MM.1S (cell line): ENCODE results near the gene DPH2.

Experiments used
- DNase-seq: peaks from one replicate; pipeline ENCODE4 v3.0.0-alpha.2; 2015
- H2AFZ ChIP-seq: fragments of 300-600 bp; sonication (generic); 2 replicates; pipeline ENCODE4 v1.6.0; 2016; ENCODE audit warnings: antibody characterized with exemption, low read length
- H3F3A ChIP-seq: fragments of 300-600 bp; sonication (generic); 2 replicates; pipeline ENCODE4 v1.6.1; 2016; ENCODE audit warnings: mild to moderate bottlenecking, antibody characterized with exemption, low read length, moderate library complexity, mixed read lengths; ENCODE audit not compliant: insufficient read depth
- H3K27ac ChIP-seq: fragments of 300-600 bp; sonication (generic); 2 replicates; pipeline ENCODE4 v1.5.1; 2016; ENCODE audit warnings: mild to moderate bottlenecking, low read length
- H3K27me3 ChIP-seq: fragments of 300-600 bp; sonication (generic); replicated peaks from 2 replicates; pipeline ENCODE4 v1.6.0; 2016; ENCODE audit warnings: low read length; ENCODE audit not compliant: insufficient read depth
- H3K36me3 ChIP-seq: fragments of 300-600 bp; sonication (generic); replicated peaks from 2 replicates; pipeline ENCODE4 v1.6.1; 2016; ENCODE audit warnings: mild to moderate bottlenecking, low read length, mixed read lengths; ENCODE audit not compliant: insufficient read depth
- H3K4me1 ChIP-seq: fragments of 300-600 bp; sonication (generic); 2 replicates; pipeline ENCODE4 v1.6.1; 2016; ENCODE audit warnings: low read length, mixed read lengths
- H3K4me2 ChIP-seq: fragments of 300-600 bp; sonication (generic); 2 replicates; pipeline ENCODE4 v1.6.0; 2016; ENCODE audit warnings: low read depth, low read length
- H3K4me3 ChIP-seq: fragments of 300-600 bp; sonication (generic); 2 replicates; pipeline ENCODE4 v1.5.1; 2016; ENCODE audit warnings: low read length, mixed read lengths
- H3K79me2 ChIP-seq: fragments of 300-600 bp; sonication (generic); 2 replicates; pipeline ENCODE4 v1.6.1; 2016; ENCODE audit warnings: mixed run types, low read length, mixed read lengths
- H3K9ac ChIP-seq: fragments of 300-600 bp; sonication (generic); 2 replicates; pipeline ENCODE4 v1.6.1; 2016; ENCODE audit warnings: low read length, mixed read lengths
- H3K9me2 ChIP-seq: fragments of 300-600 bp; sonication (generic); replicated peaks from 2 replicates; pipeline ENCODE4 v1.6.1; 2016; ENCODE audit warnings: mild to moderate bottlenecking, low read length, mixed read lengths; ENCODE audit not compliant: insufficient read depth
- H3K9me3 ChIP-seq: fragments of 300-600 bp; sonication (generic); replicated peaks from 2 replicates; pipeline ENCODE4 v1.6.1; 2016; ENCODE audit warnings: mild to moderate bottlenecking, low read length, mixed read lengths; ENCODE audit not compliant: insufficient read depth
- H4K20me1 ChIP-seq: fragments of 300-600 bp; sonication (generic); 2 replicates; pipeline ENCODE4 v1.6.1; 2016; ENCODE audit warnings: mild to moderate bottlenecking, low read length, moderate library complexity, mixed read lengths; ENCODE audit not compliant: insufficient read depth
- CTCF ChIP-seq: fragments of 300-600 bp; sonication (generic); IDR thresholded peaks from 2 replicates; pipeline ENCODE4 v1.5.1; 2016; ENCODE audit warnings: antibody characterized with exemption, low read length, mixed read lengths
- EZH2 ChIP-seq: fragments of 300-600 bp; sonication (generic); optimal IDR thresholded peaks from 2 replicates; pipeline ENCODE3; 2017; ENCODE audit warnings: low read depth, mild to moderate bottlenecking, antibody characterized with exemption, low read length, mixed read lengths
- EZH2phosphoT487 ChIP-seq: fragments of 300-600 bp; sonication (generic); IDR thresholded peaks from 2 replicates; pipeline ENCODE4 v1.6.1; 2018; ENCODE audit warnings: antibody characterized with exemption, low read length

Gene DPH2

DNA sequence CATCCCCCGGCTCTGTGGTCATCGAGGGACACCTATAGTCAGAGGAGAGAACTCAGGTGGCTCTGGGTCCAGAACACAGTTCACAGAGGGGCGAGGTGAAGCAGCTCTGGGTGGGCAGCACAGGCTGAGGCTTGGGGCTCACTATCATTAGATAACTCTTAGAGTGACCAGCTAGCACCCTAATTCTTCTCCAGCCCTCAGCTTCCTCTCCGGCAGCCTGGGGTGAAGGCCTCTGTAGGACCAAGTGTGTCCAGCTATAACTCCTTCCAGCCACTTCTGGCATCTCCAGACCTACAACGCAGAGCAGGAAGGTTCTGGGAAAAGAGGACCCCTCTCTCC lies 34.9 kb upstream of the DPH2 start:
- Histone ChIP-seq H3K79me2 (no peaks in the 10 kb centered on the region), H3K9me2 (no peaks in the 10 kb centered on the region), H3K36me3 (no peaks in the 10 kb centered on the region), H3F3A (no peaks in the 10 kb centered on the region), H3K27ac (no peak overlapping the region), H4K20me1 (no peaks in the 10 kb centered on the region), H3K9me3 (no peaks in the 10 kb centered on the region), H3K4me2 (peak overlapping the region; percentile 46; the same call in 1 of the 2 replicates), H3K27me3 (no peaks in the 10 kb centered on the region), H3K4me3 (no peak overlapping the region), H3K9ac (no peak overlapping the region), H2AFZ (peak overlapping the region; percentile 89; the same call in 1 of the 2 replicates), H3K4me1 (peaks cover 5% of the 10 kb centered on the region)
- no peak for DNase-seq
- no peak for TF ChIP-seq EZH2
- no peak for TF ChIP-seq EZH2phosphoT487
- TF ChIP-seq CTCF, result no peak

DNA sequence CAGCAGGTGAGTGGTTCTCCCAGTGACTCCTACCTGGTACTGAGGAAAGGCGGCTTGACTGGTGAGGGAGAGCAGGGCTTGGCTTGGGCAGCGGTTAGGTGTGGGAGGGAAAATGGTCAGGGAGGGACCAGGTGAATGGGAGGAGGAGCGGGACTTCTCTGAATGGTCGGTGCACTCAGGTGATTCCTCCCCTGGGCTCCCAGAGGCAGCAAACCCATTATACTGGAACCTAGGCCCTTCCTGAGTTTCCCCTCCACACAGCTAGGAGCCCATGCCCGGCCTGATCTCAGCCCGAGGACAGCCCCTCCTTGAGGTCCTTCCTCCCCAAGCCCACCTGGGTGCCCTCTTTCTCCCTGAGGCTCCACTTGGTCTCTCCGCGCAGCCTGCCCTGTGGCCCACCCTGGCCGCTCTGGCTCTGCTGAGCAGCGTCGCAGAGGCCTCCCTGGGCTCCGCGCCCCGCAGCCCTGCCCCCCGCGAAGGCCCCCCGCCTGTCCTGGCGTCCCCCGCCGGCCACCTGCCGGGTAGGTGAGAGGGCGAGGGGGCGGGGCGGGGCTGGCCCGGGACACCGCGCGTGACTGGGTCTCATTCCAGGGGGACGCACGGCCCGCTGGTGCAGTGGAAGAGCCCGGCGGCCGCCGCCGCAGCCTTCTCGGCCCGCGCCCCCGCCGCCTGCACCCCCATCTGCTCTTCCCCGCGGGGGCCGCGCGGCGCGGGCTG lies 33.9 kb upstream of the DPH2 start:
- H3K9ac ChIP-seq, result no peak overlapping the region
- H3F3A ChIP-seq, result no peaks in the 10 kb centered on the region
- no peak overlapping the region for H3K27ac ChIP-seq
- H2AFZ ChIP-seq, result no peak overlapping the region
- H3K4me3 ChIP-seq, result no peak overlapping the region
- H3K27me3 ChIP-seq, result no peaks in the 10 kb centered on the region
- H3K9me2 ChIP-seq, result no peaks in the 10 kb centered on the region
- no peak for DNase-seq
- H3K9me3 ChIP-seq, result no peaks in the 10 kb centered on the region
- TF ChIP-seq EZH2phosphoT487 (no peak), EZH2 (no peak), CTCF (no peak)
- H3K36me3 ChIP-seq, result no peaks in the 10 kb centered on the region
- H4K20me1 ChIP-seq, result no peaks in the 10 kb centered on the region
- H3K4me1 ChIP-seq, result peaks cover 5% of the 10 kb centered on the region
- H3K79me2 ChIP-seq, result no peaks in the 10 kb centered on the region
- no peak overlapping the region for H3K4me2 ChIP-seq

DNA sequence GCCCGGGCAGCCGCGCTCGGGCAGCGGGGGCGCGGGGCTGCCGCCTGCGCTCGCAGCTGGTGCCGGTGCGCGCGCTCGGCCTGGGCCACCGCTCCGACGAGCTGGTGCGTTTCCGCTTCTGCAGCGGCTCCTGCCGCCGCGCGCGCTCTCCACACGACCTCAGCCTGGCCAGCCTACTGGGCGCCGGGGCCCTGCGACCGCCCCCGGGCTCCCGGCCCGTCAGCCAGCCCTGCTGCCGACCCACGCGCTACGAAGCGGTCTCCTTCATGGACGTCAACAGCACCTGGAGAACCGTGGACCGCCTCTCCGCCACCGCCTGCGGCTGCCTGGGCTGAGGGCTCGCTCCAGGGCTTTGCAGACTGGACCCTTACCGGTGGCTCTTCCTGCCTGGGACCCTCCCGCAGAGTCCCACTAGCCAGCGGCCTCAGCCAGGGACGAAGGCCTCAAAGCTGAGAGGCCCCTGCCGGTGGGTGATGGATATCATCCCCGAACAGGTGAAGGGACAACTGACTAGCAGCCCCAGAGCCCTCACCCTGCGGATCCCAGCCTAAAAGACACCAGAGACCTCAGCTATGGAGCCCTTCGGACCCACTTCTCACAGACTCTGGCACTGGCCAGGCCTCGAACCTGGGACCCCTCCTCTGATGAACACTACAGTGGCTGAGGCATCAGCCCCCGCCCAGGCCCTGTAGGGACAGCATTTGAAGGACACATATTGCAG lies 33.2 kb upstream of the DPH2 start:
- Histone ChIP-seq H3F3A (no peaks in the 10 kb centered on the region), H3K79me2 (no peaks in the 10 kb centered on the region), H3K9me2 (no peaks in the 10 kb centered on the region), H3K4me3 (no peak overlapping the region), H2AFZ (no peak overlapping the region), H4K20me1 (no peaks in the 10 kb centered on the region), H3K4me1 (peaks cover 5% of the 10 kb centered on the region), H3K27ac (no peak overlapping the region), H3K4me2 (no peak overlapping the region), H3K9ac (no peak overlapping the region), H3K36me3 (no peaks in the 10 kb centered on the region), H3K27me3 (no peaks in the 10 kb centered on the region), H3K9me3 (no peaks in the 10 kb centered on the region)
- DNase-seq, result no peak
- TF ChIP-seq EZH2phosphoT487 (no peak), EZH2 (no peak), CTCF (no peak)
